Testis (tissue), 2 donors: Measurements from ENCODE around the gene USP48.

ENCODE experiments used
- POLR2A ChIP-seq: fragments of 450-650 bp; IDR thresholded peaks from one replicate; pipeline ENCODE4 v1.6.1; 2017; ENCODE audit warnings: antibody characterized with exemption, mild to moderate bottlenecking, moderate library complexity
- TF ChIP-seq, protein P1 (sequence below), 3 experiments: fragments of 450-650 bp in 2 of 3; fragments of 200-600 bp in 1 of 3; sonication (generic) in 1 of 3; IDR thresholded peaks; one replicate each; pipeline ENCODE4 v1.5.1; 2016 to 2019; ENCODE audit warnings: antibody characterized with exemption in 3 of 3, mild to moderate bottlenecking in 2 of 3, moderate library complexity in 1 of 3

DNA sequence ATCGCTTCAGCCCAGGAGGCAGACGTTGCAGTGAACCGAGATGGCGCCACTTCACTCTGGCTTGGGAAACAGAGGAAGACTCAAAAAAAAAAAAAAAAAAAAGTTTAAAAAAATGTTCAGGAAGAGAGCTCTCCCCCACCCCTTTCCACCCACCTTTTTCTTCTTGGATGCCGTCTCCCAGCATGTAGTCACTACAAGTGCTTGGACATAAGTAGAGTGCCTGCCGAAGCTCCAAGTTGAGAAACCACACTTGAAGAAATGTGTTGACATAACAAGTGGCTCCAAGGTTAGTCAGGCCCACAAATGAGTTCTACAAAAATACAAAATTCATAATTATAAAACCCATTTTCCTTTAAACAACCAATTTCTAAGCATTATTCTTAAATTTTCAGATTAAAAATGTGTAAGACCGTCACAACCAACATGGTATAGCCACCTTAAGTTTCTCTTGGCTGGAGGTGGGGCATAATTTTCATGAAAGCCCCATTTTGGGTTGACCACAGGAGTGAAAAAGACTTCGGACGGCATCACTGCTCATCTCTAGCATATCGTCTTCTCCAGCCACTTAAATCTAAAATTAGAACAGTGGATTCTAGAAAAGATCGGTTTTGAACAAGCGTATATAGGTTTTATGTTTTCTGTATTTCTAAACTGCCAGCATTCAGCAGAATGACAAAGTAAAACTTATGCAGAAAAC lies 26.4 kb downstream of the USP48 start:
- TF ChIP-seq, protein P1, sequence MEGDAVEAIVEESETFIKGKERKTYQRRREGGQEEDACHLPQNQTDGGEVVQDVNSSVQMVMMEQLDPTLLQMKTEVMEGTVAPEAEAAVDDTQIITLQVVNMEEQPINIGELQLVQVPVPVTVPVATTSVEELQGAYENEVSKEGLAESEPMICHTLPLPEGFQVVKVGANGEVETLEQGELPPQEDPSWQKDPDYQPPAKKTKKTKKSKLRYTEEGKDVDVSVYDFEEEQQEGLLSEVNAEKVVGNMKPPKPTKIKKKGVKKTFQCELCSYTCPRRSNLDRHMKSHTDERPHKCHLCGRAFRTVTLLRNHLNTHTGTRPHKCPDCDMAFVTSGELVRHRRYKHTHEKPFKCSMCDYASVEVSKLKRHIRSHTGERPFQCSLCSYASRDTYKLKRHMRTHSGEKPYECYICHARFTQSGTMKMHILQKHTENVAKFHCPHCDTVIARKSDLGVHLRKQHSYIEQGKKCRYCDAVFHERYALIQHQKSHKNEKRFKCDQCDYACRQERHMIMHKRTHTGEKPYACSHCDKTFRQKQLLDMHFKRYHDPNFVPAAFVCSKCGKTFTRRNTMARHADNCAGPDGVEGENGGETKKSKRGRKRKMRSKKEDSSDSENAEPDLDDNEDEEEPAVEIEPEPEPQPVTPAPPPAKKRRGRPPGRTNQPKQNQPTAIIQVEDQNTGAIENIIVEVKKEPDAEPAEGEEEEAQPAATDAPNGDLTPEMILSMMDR (IDR thresholded peaks at IDR 0.05), result no peak
- TF ChIP-seq POLR2A, result no peak
